Fibroblast of lung (primary cell): ENCODE results near the gene NHSL2. TPM values are rescaled to one million over a fixed set of nuclear protein-coding genes. Genes with fewer than 3 reads are reported as not detected.

Source experiments
- DNase-seq, 2 donors: peaks; one replicate each; pipeline versions ENCODE4 v3.0.0 to v3.0.0-alpha.2; 2010; ENCODE audit warnings: low read depth in 2 of 2
- H2AFZ ChIP-seq: 2 replicates; pipeline ENCODE4 v1.5.1; 2012; ENCODE audit warnings: low read length, control low read depth, inconsistent platforms
- H3K27ac ChIP-seq: 2 replicates; pipeline ENCODE4 v1.5.1; 2011; ENCODE audit warnings: low read length, control low read depth; ENCODE audit not compliant: insufficient read depth
- H3K27me3 ChIP-seq: 2 replicates; pipeline ENCODE4 v1.5.1; 2011; ENCODE audit warnings: mild to moderate bottlenecking, low read length; ENCODE audit not compliant: control insufficient read depth, insufficient read depth
- H3K36me3 ChIP-seq: 2 replicates; pipeline ENCODE4 v1.5.1; 2011; ENCODE audit warnings: low read length; ENCODE audit not compliant: control insufficient read depth, insufficient read depth
- H3K4me1 ChIP-seq: 2 replicates; pipeline ENCODE4 v1.5.1; 2011; ENCODE audit warnings: low read length; ENCODE audit not compliant: control insufficient read depth, insufficient read depth; ENCODE audit errors: extremely low read depth
- H3K4me2 ChIP-seq: 2 replicates; pipeline ENCODE4 v1.5.1; 2011; ENCODE audit warnings: low read length, control low read depth; ENCODE audit not compliant: insufficient read depth; ENCODE audit errors: extremely low read depth
- H3K4me3 ChIP-seq, 4 experiments: fragments of 200-600 bp in 1 of 4; sonication (generic) in 1 of 4; replicated peaks in 1 of 4; 2 replicates each; pipeline ENCODE4 v1.5.1; 2011 to 2016; ENCODE audit warnings: low read length in 4 of 4, low read depth in 3 of 4, mild to moderate bottlenecking in 3 of 4, control low read depth in 2 of 4, inconsistent platforms in 1 of 4, mixed read lengths in 1 of 4; ENCODE audit not compliant: insufficient read depth in 1 of 4; ENCODE audit errors: control extremely low read depth in 1 of 4
- H3K79me2 ChIP-seq: 2 replicates; pipeline ENCODE4 v1.5.1; 2012; ENCODE audit warnings: mild to moderate bottlenecking, low read length, inconsistent platforms; ENCODE audit not compliant: control insufficient read depth, insufficient read depth
- H3K9ac ChIP-seq: 2 replicates; pipeline ENCODE4 v1.5.1; 2011; ENCODE audit warnings: mild to moderate bottlenecking, low read length, control low read depth; ENCODE audit not compliant: insufficient read depth
- H3K9me3 ChIP-seq: 2 replicates; pipeline ENCODE4 v1.5.1; 2012; ENCODE audit warnings: low read depth, low read length; ENCODE audit not compliant: control insufficient read depth, insufficient read depth
- H4K20me1 ChIP-seq: 2 replicates; pipeline ENCODE4 v1.5.1; 2011; ENCODE audit warnings: low read length; ENCODE audit not compliant: control insufficient read depth, insufficient read depth; ENCODE audit errors: extremely low read depth
- CTCF ChIP-seq, 2 donors: IDR thresholded peaks in 1 of 2; conservative IDR thresholded peaks in 1 of 2; 1 replicate in 1 of 2; 2 replicates in 1 of 2; pipeline ENCODE4 v1.5.1; 2011 to 2012; ENCODE audit warnings: low read length in 2 of 2, control low read depth in 1 of 2, inconsistent platforms in 1 of 2, low read depth in 1 of 2, mild to moderate bottlenecking in 1 of 2
- EZH2 ChIP-seq: IDR thresholded peaks from 2 replicates; pipeline ENCODE4 v1.5.1; 2012; ENCODE audit warnings: low read length, control low read depth, mild to moderate bottlenecking; ENCODE audit errors: missing control alignments
- polyA plus RNA-seq, 2 donors: library from polyadenylated mRNA; depleted of rRNA in 1 of 2; stranded (reverse) in 1 of 2; unstranded in 1 of 2; fragments of >200 nt; gene quantifications; 2 replicates each; pipeline ENCODE4 v1.2.1, GENCODE V29; 2011 to 2012; ENCODE audit warnings: missing spikeins in 1 of 2
- total RNA-seq: library from RNA; depleted of rRNA; stranded (reverse); fragments of >200 nt; gene quantifications from 2 replicates; pipeline ENCODE4 v1.2.1, GENCODE V29; 2014

The NHSL2 gene
- total and polyA plus RNA-seq, 2 donors (not counting 1 experiment from before 2014, with no cell fraction given): 4.3 to 9.7 TPM

- Histone ChIP-seq H2AFZ (no peak overlapping the region), H3K9me3 (no peaks in the 10 kb centered on the region), H3K27me3 (no peaks in the 10 kb centered on the region), H3K79me2 (no peaks in the 10 kb centered on the region), H3K27ac (no peak overlapping the region), H4K20me1 (no peaks in the 10 kb centered on the region), H3K4me2 (no peak overlapping the region), H3K36me3 (no peaks in the 10 kb centered on the region), H3K4me3 (no peak overlapping the region), H3K4me1 (no peaks in the 10 kb centered on the region), H3K9ac (no peak overlapping the region)
- no peak for DNase-seq
- no peak for TF ChIP-seq CTCF (conservative IDR thresholded peaks at IDR 0.05 in 1 of 2, IDR thresholded peaks at IDR 0.05 in 1 of 2; ENCODE audit: low read depth in 1 of 2, low read length in 2 of 2)
- TF ChIP-seq EZH2: no peak
Measured at GRCh38 chrX:71949844-71950445, 39.3 kb downstream of the NHSL2 start.

GRCh38 chrX:71953391-71953790 lies 42.7 kb downstream of the NHSL2 start:
- TF ChIP-seq EZH2 (no peak), CTCF (conservative IDR thresholded peaks at IDR 0.05 in 1 of 2, IDR thresholded peaks at IDR 0.05 in 1 of 2; ENCODE audit: low read depth in 1 of 2, low read length in 2 of 2) (no peak)
- DNase-seq: no peak
- Histone ChIP-seq H2AFZ (no peak overlapping the region), H3K79me2 (no peaks in the 10 kb centered on the region), H3K27ac (no peak overlapping the region), H3K4me1 (no peaks in the 10 kb centered on the region), H3K4me2 (no peak overlapping the region), H3K36me3 (no peaks in the 10 kb centered on the region), H4K20me1 (no peaks in the 10 kb centered on the region), H3K9me3 (no peaks in the 10 kb centered on the region), H3K27me3 (no peaks in the 10 kb centered on the region), H3K4me3 (no peak overlapping the region), H3K9ac (no peak overlapping the region)

- H3K4me3 ChIP-seq: no peak overlapping the region
- no peak overlapping the region for H3K9ac ChIP-seq
- no peak for DNase-seq
- H3K9me3 ChIP-seq: no peaks in the 10 kb centered on the region
- H3K36me3 ChIP-seq: no peaks in the 10 kb centered on the region
- H4K20me1 ChIP-seq: no peaks in the 10 kb centered on the region
- H2AFZ ChIP-seq: no peak overlapping the region
- H3K27ac ChIP-seq: no peak overlapping the region
- H3K79me2 ChIP-seq: no peaks in the 10 kb centered on the region
- H3K27me3 ChIP-seq: no peaks in the 10 kb centered on the region
- TF ChIP-seq CTCF (conservative IDR thresholded peaks at IDR 0.05 in 1 of 2, IDR thresholded peaks at IDR 0.05 in 1 of 2; ENCODE audit: low read depth in 1 of 2, low read length in 2 of 2): no peak
- no peak for TF ChIP-seq EZH2
- no peaks in the 10 kb centered on the region for H3K4me1 ChIP-seq
- no peak overlapping the region for H3K4me2 ChIP-seq
Measured at GRCh38 chrX:71953946-71954345, 43.3 kb downstream of the NHSL2 start.
